Endothelial cell of umbilical vein (primary cell): ENCODE measurements around the gene LRP11.

Experiments
- FOS ChIP-seq: IDR thresholded peaks from 2 replicates; pipeline ENCODE4 v1.6.1; 2011; ENCODE audit warnings: mild to moderate bottlenecking, low read length, moderate library complexity, borderline replicate concordance; ENCODE audit not compliant: insufficient read depth
- POLR2AphosphoS5 ChIP-seq: IDR thresholded peaks from 2 replicates; pipeline ENCODE4 v1.6.1; 2012; ENCODE audit warnings: low read depth, mild to moderate bottlenecking, control low read depth, low read length, moderate library complexity; ENCODE audit not compliant: insufficient read depth
- TF ChIP-seq, protein P1 (sequence below), 2 donors: IDR thresholded peaks; 1 replicate in 1 of 2; 2 replicates in 1 of 2; pipeline ENCODE4 v1.5.1; 2011; ENCODE audit warnings: low read length in 2 of 2, mild to moderate bottlenecking in 2 of 2, moderate library complexity in 2 of 2, control low read depth in 1 of 2, inconsistent platforms in 1 of 2, low read depth in 1 of 2; ENCODE audit not compliant: insufficient read depth in 1 of 2; ENCODE audit errors: extremely low read depth in 1 of 2

DNA sequence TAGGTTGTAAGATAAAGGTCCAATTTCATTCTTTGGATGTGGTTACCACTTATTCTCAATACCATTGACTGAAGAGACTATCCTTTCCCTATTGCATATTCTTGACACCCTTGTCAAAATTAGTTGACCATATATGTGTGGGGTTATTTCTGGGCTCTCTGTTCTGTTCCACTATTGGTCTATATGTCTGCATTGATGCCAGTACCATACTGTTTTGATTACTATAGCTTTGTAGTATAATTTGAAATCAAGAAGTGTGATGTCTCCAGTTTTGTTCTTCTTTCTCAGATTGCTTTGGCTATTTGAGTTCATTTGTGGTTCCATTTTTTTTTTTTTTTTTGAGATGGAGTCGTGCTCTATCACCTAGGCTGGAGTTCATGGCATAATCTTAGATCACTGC, 8.1 kb upstream of the LRP11 start:
- TF ChIP-seq FOS (no peak), POLR2AphosphoS5 (no peak)
- TF ChIP-seq, protein P1, sequence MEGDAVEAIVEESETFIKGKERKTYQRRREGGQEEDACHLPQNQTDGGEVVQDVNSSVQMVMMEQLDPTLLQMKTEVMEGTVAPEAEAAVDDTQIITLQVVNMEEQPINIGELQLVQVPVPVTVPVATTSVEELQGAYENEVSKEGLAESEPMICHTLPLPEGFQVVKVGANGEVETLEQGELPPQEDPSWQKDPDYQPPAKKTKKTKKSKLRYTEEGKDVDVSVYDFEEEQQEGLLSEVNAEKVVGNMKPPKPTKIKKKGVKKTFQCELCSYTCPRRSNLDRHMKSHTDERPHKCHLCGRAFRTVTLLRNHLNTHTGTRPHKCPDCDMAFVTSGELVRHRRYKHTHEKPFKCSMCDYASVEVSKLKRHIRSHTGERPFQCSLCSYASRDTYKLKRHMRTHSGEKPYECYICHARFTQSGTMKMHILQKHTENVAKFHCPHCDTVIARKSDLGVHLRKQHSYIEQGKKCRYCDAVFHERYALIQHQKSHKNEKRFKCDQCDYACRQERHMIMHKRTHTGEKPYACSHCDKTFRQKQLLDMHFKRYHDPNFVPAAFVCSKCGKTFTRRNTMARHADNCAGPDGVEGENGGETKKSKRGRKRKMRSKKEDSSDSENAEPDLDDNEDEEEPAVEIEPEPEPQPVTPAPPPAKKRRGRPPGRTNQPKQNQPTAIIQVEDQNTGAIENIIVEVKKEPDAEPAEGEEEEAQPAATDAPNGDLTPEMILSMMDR (IDR thresholded peaks at IDR 0.05; ENCODE audit: extremely low read depth in 1 of 2, insufficient read depth in 1 of 2, low read depth in 1 of 2, low read length in 2 of 2), result no peak
